ENCODE results near the gene RIMS4.

Gene RIMS4

GRCh38 chr20:44807051-44807683 lies 3.2 kb downstream of the RIMS4 start:
- no peak overlapping the region for H2AFZ ChIP-seq (ENCODE audit: low read depth, low read length)
- TF ChIP-seq, protein P1, sequence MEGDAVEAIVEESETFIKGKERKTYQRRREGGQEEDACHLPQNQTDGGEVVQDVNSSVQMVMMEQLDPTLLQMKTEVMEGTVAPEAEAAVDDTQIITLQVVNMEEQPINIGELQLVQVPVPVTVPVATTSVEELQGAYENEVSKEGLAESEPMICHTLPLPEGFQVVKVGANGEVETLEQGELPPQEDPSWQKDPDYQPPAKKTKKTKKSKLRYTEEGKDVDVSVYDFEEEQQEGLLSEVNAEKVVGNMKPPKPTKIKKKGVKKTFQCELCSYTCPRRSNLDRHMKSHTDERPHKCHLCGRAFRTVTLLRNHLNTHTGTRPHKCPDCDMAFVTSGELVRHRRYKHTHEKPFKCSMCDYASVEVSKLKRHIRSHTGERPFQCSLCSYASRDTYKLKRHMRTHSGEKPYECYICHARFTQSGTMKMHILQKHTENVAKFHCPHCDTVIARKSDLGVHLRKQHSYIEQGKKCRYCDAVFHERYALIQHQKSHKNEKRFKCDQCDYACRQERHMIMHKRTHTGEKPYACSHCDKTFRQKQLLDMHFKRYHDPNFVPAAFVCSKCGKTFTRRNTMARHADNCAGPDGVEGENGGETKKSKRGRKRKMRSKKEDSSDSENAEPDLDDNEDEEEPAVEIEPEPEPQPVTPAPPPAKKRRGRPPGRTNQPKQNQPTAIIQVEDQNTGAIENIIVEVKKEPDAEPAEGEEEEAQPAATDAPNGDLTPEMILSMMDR (IDR thresholded peaks at IDR 0.05; ENCODE audit: borderline replicate concordance, extremely low read depth, low read length, poor library complexity, severe bottlenecking), result no peak
- no peak for TF ChIP-seq EZH2 (IDR thresholded peaks at IDR 0.05; ENCODE audit: borderline replicate concordance, low read depth, low read length, severe bottlenecking)
- no peaks in the 10 kb centered on the region for H3K36me3 ChIP-seq (ENCODE audit: insufficient read depth, low read length)
- no peaks in the 10 kb centered on the region for H3K79me2 ChIP-seq (ENCODE audit: insufficient read depth, low read length)
- no peaks in the 10 kb centered on the region for H3K4me1 ChIP-seq (ENCODE audit: insufficient read depth, low read length)
- ATAC-seq (ENCODE audit: insufficient read depth, low read depth) (no peak), DNase-seq (no peak)
- no peak overlapping the region for H3K4me3 ChIP-seq (ENCODE audit: low read depth in 1 of 2, low read length in 2 of 2)
- no peak overlapping the region for H3K4me2 ChIP-seq (ENCODE audit: insufficient read depth, low read length)
- H3K27me3 ChIP-seq (ENCODE audit: insufficient read depth, low read length, poor library complexity), result peaks cover 19% of the 10 kb centered on the region
- H3K27ac ChIP-seq (ENCODE audit: low read length), result no peak overlapping the region
- H3K9ac ChIP-seq (ENCODE audit: low read depth, low read length), result no peak overlapping the region
- no peaks in the 10 kb centered on the region for H3K9me3 ChIP-seq (ENCODE audit: insufficient read depth, low read length, severe bottlenecking)
- no peaks in the 10 kb centered on the region for H4K20me1 ChIP-seq (ENCODE audit: insufficient read depth, low read length)

DNA sequence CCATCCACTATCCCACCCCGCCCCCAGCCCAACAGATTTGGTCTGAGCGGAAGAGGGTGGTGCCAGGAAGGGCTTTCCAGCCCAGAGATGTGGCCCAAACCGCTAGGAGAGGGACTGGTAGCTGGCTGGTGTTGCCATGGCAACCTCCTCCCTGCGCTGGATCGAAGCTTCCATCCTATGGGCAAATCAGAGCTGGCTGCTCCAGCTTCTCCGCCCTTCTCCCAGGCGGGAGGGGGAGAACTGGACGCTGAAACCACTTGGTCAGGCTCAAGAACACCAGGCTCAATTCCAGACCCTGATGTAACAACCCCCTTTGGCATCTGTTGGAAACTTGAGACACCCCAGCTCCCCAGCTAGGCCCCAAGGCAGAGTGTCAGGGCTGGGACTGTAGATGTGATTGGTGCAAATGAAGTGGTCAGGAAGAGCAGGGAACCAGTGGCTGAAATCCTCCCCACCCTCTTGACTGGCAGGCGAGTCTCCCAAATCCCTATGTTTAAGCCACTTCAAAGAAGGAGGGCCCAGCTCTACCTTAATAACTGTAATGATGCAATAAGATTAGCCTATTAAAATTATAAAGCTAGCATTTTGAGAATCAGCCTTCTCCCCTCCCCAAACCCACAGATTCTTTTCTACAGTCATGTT lies 4.2 kb downstream of the RIMS4 start:
- no peak overlapping the region for H3K27ac ChIP-seq (ENCODE audit: low read length)
- DNase-seq, result no peak
- no peaks in the 10 kb centered on the region for H3K36me3 ChIP-seq (ENCODE audit: insufficient read depth, low read length)
- peaks cover 19% of the 10 kb centered on the region for H3K27me3 ChIP-seq (ENCODE audit: insufficient read depth, low read length, poor library complexity)
- no peak overlapping the region for H3K4me2 ChIP-seq (ENCODE audit: insufficient read depth, low read length)
- H4K20me1 ChIP-seq (ENCODE audit: insufficient read depth, low read length), result no peaks in the 10 kb centered on the region
- no peaks in the 10 kb centered on the region for H3K79me2 ChIP-seq (ENCODE audit: insufficient read depth, low read length)
- H3K4me1 ChIP-seq (ENCODE audit: insufficient read depth, low read length), result no peaks in the 10 kb centered on the region
- H3K4me3 ChIP-seq (ENCODE audit: low read depth in 1 of 2, low read length in 2 of 2), result no peak overlapping the region
- no peak for ATAC-seq (ENCODE audit: insufficient read depth, low read depth)
- no peak overlapping the region for H3K9ac ChIP-seq (ENCODE audit: low read depth, low read length)
- H2AFZ ChIP-seq (ENCODE audit: low read depth, low read length), result no peak overlapping the region
- TF ChIP-seq, protein P1 (IDR thresholded peaks at IDR 0.05; ENCODE audit: borderline replicate concordance, extremely low read depth, low read length, poor library complexity, severe bottlenecking), result no peak
- no peak for TF ChIP-seq EZH2 (IDR thresholded peaks at IDR 0.05; ENCODE audit: borderline replicate concordance, low read depth, low read length, severe bottlenecking)
- H3K9me3 ChIP-seq (ENCODE audit: insufficient read depth, low read length, severe bottlenecking), result no peaks in the 10 kb centered on the region

DNA sequence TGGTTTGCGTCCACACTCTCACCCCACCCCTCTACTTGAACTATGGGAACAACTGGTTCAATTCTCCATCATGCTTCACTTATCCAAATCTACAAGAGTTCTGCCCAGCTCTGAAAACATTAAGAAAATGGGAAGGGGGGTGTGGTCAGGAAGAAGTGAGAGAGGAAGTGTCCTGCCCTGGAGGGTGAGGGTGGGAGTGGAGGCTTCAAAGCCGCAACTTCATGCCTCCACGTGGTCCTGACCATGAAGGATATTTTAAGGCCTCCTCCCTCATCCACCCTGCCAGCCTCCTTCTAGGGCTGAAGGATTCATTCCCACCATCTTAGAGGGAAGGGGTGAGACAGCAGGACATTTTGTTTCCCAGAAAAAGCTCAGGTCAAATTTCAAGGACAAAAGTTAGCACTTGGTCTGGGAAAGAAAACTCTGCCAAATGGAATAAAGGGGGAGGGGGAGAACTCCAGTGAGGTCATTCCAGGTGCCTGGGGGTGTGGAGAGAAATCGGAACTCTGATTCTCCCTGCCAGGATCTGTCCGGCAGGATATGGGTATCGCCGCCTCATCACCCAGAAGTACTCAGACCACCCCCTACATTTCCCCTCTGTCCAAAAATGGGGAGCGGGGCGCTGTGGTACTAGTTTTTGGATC lies 4.9 kb downstream of the RIMS4 start:
- Histone ChIP-seq H3K9ac (ENCODE audit: low read depth, low read length) (no peak overlapping the region), H3K79me2 (ENCODE audit: insufficient read depth, low read length) (no peaks in the 10 kb centered on the region), H4K20me1 (ENCODE audit: insufficient read depth, low read length) (no peaks in the 10 kb centered on the region), H3K27ac (ENCODE audit: low read length) (no peak overlapping the region), H3K36me3 (ENCODE audit: insufficient read depth, low read length) (no peaks in the 10 kb centered on the region), H3K4me2 (ENCODE audit: insufficient read depth, low read length) (no peak overlapping the region), H3K4me1 (ENCODE audit: insufficient read depth, low read length) (no peaks in the 10 kb centered on the region), H2AFZ (ENCODE audit: low read depth, low read length) (no peak overlapping the region), H3K27me3 (ENCODE audit: insufficient read depth, low read length, poor library complexity) (peaks cover 19% of the 10 kb centered on the region), H3K9me3 (ENCODE audit: insufficient read depth, low read length, severe bottlenecking) (no peaks in the 10 kb centered on the region), H3K4me3 (ENCODE audit: low read depth in 1 of 2, low read length in 2 of 2) (no peak overlapping the region)
- DNase-seq (no peak), ATAC-seq (ENCODE audit: insufficient read depth, low read depth) (no peak)
- no peak for TF ChIP-seq EZH2 (IDR thresholded peaks at IDR 0.05; ENCODE audit: borderline replicate concordance, low read depth, low read length, severe bottlenecking)
- TF ChIP-seq, protein P1 (IDR thresholded peaks at IDR 0.05; ENCODE audit: borderline replicate concordance, extremely low read depth, low read length, poor library complexity, severe bottlenecking), result no peak

Data from DND-41 (cell line).